Fibroblast of the aortic adventitia (primary cell): Measurements from ENCODE around the gene KLK11. TPM values are rescaled to one million over a fixed set of nuclear protein-coding genes. Genes with fewer than 3 reads are reported as not detected.
A peak's percentile ranks its signal among the peaks of the same experiment; 100 is the strongest.

ENCODE experiments used
- DNase-seq: peaks from one replicate; pipeline ENCODE4 v3.0.0-alpha.2; 2010; ENCODE audit warnings: low read depth
- H3K4me3 ChIP-seq: 2 replicates; pipeline ENCODE4 v1.5.1; 2011; ENCODE audit warnings: low read depth, mild to moderate bottlenecking, control low read depth, low read length, moderate library complexity
- total RNA-seq: library from RNA; depleted of rRNA; stranded (reverse); fragments of >200 nt; gene quantifications from 2 replicates; pipeline ENCODE4 v1.2.3, GENCODE V29; 2012; ENCODE audit warnings: low replicate concordance
- TF ChIP-seq, protein P1 (sequence below): IDR thresholded peaks from 2 replicates; pipeline ENCODE4 v1.5.1; 2011; ENCODE audit warnings: mild to moderate bottlenecking, low read length, control low read depth, inconsistent platforms; ENCODE audit not compliant: insufficient read depth

Gene KLK11
- total RNA-seq, 1 donor = not detected

GRCh38 chr19:51016798-51017683, 9.4 kb downstream of the KLK11 start:
- TF ChIP-seq, protein P1, sequence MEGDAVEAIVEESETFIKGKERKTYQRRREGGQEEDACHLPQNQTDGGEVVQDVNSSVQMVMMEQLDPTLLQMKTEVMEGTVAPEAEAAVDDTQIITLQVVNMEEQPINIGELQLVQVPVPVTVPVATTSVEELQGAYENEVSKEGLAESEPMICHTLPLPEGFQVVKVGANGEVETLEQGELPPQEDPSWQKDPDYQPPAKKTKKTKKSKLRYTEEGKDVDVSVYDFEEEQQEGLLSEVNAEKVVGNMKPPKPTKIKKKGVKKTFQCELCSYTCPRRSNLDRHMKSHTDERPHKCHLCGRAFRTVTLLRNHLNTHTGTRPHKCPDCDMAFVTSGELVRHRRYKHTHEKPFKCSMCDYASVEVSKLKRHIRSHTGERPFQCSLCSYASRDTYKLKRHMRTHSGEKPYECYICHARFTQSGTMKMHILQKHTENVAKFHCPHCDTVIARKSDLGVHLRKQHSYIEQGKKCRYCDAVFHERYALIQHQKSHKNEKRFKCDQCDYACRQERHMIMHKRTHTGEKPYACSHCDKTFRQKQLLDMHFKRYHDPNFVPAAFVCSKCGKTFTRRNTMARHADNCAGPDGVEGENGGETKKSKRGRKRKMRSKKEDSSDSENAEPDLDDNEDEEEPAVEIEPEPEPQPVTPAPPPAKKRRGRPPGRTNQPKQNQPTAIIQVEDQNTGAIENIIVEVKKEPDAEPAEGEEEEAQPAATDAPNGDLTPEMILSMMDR = peak; percentile 68
- peak; percentile 39 for DNase-seq
- H3K4me3 ChIP-seq = peak overlapping the region; percentile 9

- no peak for DNase-seq
- TF ChIP-seq, protein P1 = no peak
- H3K4me3 ChIP-seq = no peak overlapping the region
These were observed 10.6 kb downstream of the KLK11 start for GRCh38 chr19:51015691-51016267.

DNA sequence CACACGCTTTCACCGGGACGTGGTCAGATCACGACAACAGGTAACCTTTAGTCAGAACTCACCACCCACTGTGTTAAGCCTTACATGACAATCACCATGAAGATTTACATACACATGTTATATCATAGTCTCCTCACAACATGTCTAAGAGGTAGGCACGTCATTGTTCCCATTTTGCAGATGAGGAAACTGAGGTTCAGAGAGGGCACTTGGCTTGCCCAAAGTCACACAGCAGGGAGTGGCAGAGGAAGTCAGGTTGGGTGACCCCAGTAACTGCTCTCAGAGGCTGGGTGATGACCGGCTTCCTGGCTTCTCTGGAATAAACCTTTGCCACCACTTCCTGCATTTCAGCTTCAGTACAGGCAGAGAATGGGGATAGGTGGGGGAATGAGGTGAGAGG, 12.2 kb downstream of the KLK11 start:
- no peak overlapping the region for H3K4me3 ChIP-seq
- no peak for DNase-seq
- TF ChIP-seq, protein P1 = no peak

- DNase-seq = no peak
- no peak overlapping the region for H3K4me3 ChIP-seq
- TF ChIP-seq, protein P1 = no peak
These were observed 13.7 kb downstream of the KLK11 start for GRCh38 chr19:51012661-51013190.

DNA sequence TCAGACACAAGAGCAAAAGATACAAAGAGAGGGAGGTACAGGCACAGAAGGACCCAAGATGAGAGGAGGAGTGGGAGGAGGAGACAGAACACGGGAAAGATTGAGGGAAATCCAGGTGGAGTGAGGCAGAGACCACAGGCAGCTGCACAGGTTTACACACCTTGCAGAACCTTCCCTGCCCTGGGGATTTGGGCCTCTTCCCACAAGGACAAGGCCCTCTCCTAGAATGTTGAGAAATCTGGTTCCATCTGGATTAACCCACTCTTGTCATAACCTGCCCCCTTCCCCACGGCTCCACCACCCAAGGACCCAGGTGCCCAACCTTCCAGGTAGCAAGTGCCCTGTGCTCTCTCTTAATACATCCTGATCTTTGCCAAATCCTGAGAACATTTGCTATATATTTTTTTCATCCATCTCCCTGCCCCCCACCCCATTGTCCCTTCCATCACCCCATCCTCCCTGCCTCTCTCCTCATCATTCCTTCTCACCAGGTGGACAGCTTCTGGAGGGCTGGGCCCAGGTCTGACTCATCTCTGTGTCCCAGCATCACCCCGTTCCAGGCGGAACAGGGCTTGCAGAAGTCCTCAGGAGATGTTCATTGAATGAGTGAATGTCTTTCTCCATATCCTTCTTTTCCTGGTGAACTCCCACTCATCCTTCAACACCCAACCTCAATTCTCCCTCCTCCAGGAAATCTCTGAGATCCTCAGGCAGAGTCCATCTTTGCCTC, 16.2 kb downstream of the KLK11 start:
- no peak overlapping the region for H3K4me3 ChIP-seq
- DNase-seq = no peak
- TF ChIP-seq, protein P1 = no peak

- no peak overlapping the region for H3K4me3 ChIP-seq
- TF ChIP-seq, protein P1 = no peak
- no peak for DNase-seq
These were observed 17.1 kb downstream of the KLK11 start for GRCh38 chr19:51009061-51009891.
